ENCODE results near the gene POU2AF1.

The POU2AF1 gene

DNA sequence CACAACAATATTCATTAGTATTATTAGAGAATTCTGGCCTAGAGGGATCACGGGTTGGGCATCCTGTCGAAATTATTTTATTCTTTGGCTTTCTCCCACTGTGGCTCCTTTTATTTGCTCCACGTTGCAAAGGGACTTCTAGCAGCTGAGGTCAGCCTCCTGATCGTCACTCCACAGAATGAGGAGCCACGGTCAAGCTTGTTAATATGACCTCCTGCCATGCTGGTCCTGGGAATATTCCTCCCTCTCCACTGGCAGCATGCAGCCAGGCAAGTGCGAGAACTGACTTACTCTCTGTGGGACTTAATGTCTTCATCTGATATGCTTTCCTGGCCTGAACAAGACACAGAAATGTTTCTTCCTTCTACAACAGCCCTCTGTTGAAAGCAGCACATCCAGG, 59.8 kb downstream of the POU2AF1 start:
- DNase-seq (no peak), ATAC-seq (no peak)

DNA sequence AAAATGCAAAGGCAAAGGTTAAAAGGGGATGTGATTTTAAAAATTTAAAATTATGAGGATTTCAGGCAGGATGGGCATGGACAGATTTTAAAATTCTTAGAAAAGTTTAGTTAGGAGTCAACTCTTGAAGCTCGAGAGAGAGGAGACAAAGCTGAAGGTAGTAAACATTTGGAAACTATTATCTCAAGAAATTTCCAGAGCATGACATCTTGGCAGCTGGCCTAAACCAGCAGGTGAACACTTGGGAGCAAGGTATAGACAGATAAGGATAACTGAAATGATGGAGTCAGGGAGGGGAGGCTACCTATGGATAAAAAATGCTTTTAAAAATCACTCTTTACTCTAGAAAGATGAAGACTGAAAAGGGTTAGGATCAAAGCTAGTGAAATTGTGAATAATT, 67.0 kb downstream of the POU2AF1 start:
- no peak for DNase-seq
- ATAC-seq: no peak

DNA sequence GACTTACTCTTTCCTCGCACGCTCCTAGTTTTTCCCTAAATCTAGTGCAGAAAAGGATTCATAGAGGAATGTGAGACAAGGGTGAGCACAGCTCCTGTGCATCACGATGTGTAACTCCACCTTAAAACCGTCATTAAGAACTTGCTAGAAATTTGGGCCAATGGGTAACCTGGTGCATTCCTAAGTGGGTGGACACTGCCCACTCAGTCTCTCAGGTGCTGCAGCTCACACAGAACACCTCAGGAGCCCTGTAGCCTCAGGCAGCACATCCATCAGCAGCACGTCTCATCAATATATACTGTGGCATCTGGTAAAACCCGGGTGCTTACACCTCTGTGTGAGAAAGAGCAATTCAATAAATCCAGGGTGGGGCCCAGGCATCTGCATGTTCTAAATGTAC, 68.4 kb downstream of the POU2AF1 start:
- ATAC-seq: no peak
- DNase-seq: no peak

DNA sequence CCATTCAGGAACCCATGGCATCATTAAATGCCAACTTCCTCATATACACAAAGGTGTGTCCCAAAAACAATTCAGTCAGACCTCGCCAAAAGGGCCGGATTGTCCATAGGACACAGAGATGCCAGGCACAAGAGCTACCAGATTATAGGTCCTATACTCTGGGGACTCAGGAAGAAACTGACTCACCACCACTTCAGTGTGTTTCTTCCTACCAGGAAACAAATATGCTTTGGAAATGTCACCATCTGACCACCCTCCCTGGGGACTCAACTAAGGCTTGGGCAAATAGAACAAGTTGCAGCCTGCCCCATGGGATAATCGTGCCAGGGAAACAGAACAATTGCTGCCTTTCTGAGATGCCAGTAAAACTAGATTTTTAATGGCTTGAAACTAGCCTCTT, 69.0 kb downstream of the POU2AF1 start:
- ATAC-seq (no peak), DNase-seq (no peak)

DNA sequence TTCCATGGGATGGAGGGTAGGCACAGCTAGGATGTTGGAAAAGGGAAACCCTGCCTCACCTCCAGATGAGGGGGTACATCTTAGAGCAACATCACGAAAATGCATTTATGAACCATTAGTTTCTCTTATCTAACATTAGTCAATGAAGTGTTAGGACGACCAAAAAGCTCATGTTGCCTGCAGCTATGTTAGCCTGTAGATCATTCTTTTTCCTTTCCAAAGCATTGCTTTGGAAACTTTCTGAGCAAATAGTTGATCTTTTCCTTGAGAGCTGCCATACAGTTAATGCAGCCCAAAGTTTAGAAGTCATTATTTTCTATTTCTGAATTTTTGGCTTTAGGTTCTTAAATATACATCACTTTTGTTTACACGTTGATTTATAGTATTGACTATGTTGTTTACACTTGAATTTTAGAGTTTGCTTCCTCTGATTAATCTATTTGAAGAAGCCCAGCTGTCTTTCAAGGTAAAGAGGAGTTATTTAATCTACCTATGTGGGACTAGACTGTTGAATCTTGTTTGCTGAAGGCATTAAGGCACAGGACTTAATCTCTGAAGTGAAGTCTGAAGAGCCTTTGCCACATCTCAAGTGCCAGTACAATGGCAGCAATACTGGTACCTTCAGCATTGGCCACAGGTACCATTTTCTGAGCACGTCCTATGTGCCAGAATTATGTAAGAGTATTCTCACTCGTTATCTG, 69.7 kb downstream of the POU2AF1 start:
- ATAC-seq: no peak
- no peak for DNase-seq

DNA sequence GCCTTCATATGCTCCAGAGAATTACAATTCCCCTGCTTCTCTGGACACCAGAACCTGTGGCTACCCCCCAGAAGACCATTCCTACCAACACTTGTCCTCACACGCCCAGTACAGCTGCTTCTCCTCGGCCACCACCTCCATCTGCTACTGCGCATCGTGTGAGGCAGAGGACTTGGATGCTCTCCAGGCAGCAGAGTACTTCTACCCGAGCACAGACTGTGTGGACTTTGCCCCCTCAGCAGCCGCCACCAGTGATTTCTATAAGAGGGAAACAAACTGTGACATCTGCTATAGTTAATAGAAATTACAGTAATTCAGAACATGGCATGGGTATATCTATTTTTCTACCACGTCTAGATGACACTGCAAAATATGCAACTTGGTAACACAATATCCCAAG, 70.9 kb downstream of the POU2AF1 start:
- ATAC-seq (no peak), DNase-seq (no peak)

DNA sequence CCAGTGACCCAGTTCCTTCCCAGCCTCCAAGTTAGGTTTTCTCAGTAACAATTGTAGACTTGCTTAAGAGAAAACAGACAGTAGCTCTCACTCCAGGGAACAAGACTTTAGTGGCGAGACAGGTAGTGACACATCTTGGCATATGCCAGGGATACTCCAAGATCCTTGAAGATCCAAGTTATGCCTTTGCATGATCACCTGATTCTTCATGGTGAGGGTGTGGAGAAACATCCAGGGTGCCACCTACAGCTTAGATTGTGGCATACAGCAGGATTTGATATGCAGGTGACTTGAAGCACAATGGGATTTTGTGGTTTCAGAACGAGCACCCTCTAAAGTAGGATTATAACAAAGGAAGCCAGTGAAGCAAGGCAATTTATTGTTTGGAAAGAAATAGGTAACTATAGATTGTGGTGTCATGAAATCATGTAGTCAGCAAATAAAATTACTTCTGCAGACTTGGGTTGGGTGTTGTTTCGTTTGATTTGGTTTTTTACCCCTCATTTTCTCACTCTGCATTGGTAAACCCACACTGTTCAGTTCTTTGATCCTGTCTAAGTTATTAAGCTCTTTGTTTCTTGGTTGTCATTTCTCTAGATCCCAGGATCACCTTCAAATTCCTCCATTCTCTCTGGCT, 71.5 kb downstream of the POU2AF1 start:
- DNase-seq: no peak
- no peak for ATAC-seq

DNA sequence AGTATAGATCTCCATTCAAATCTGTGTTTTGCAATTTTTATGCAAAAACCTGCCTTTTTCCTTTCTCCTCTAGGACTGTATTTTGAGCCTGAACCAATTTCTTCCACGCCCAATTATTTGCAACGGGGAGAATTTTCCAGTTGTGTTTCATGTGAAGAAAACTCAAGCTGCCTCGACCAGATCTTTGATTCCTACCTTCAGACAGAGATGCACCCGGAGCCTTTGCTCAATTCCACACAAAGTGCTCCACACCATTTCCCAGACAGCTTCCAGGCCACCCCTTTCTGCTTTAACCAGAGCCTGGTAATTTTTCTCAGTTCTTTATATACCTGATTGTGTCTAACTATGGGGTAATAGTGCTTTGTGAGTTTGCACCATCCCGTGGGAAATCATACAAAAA, 72.8 kb downstream of the POU2AF1 start:
- no peak for DNase-seq
- no peak for ATAC-seq

DNA sequence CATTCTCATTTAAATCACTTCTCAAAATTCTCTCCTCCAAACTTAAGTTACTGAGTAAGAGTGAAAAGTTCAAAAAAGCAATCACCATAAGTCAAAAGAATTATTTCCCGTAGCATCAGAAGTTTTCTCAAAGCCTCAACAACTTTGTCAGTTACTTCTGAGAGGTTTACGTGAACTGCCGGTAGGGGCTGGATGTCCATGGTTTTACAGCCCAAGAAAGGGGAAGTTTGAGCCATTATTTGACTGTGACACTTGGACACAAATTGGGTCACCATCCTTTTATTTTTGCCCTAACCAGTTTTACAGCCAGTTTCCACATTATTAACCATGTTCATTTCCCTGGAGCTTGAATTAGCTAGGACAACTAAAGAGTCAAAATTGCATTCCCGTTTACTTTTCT, 73.2 kb downstream of the POU2AF1 start:
- no peak for ATAC-seq
- no peak for DNase-seq

DNA sequence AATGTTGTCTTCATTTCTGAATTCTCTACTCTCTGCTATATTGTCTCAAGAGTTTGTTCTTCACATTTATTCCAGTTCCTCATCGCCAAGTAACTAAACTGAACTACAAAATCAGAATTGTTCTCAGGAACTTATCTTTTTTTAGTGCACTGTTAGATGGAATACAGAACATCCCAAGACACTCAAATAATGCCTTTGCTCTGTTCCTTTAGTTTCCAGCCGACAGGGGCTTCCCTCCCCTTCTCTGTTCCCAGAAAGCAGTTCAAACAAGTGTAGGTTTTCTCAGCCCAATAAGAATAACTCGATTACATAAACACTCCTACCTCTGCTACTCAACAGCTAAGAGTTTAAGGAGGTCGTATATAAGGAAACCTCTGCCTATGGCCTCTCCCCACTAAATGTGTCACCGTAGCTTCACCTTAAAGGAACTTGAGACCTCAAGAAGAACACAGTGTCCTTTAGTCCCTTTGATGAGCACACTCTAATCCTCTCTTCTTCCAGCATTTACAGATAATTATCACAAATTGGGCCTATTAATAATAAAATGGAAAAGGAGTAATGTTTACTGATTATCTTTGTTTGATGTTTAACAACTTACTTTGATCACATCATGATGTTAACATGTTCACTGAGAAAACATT, 73.8 kb downstream of the POU2AF1 start:
- no peak for ATAC-seq
- DNase-seq: no peak

DNA sequence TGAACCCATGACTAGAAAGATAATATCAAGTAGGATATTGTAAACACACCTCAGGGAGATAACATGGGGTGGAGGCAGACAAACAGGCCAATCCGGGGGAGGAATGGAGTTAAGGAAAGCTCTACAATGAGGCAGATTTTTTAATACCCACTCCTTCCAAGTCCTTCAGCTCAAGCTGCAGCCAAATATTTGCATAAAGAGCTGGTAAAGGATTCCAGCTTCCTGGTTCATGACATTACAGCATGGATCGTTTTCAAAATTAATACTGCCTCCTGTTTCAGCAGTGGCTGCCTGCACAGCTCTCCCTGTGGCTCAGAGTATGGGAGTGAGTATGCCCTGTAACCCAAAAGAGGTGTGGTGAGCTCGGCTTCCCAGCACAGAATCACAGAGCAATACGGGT, 75.6 kb downstream of the POU2AF1 start:
- no peak for DNase-seq
- no peak for ATAC-seq

DNA sequence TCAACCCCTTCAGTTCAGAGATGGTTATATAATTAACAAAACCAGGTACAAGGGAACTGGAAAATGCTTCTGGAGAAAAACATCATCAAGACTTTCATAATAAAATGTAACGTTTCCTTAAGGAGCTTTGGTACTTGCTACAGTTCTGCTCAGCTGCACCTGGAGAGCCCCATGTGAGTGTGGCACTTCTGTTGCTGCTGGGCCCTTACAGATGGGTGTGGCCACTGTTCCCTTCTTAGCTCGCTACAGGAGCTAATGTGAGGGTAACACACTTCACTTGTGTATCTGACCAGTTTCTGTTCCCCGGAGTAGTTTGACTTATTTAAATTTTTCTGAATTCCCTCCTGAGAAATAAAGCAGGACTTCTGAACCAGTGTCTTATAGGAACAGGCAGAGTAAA, 76.8 kb downstream of the POU2AF1 start:
- ATAC-seq: no peak
- DNase-seq: no peak

All from stimulated activated naive CD8-positive, alpha-beta T cell treated with anti-CD3 and anti-CD28 coated beads, Interleukin-15, Interleukin-2, amounts not matched to agents 100 U/mL and 50 U/mL, for 24 hours (primary cell).